ENCODE results near the gene ATP11A.
"Not testable (repeated sequence)": the region's sequence is repeated elsewhere in the genome, so short reads cannot be mapped to it uniquely, and the experiment has no call there.

The ATP11A gene

GRCh38 chr13:112868308-112868707 lies 178.5 kb downstream of the ATP11A start:
- no peaks in the 10 kb centered on the region for H3K9me3 ChIP-seq (ENCODE audit: control insufficient read depth, low read length)
- H3K27ac ChIP-seq (ENCODE audit: insufficient read depth, low read length, poor library complexity, severe bottlenecking): no peak overlapping the region
- DNase-seq: no peak
- H3K4me1 ChIP-seq (ENCODE audit: control insufficient read depth, insufficient read depth, low read length, poor library complexity, severe bottlenecking): no peaks in the 10 kb centered on the region
- no peak overlapping the region for H3K4me3 ChIP-seq (ENCODE audit: insufficient read depth, low read depth, low read length, poor library complexity, severe bottlenecking)
- peaks cover 5% of the 10 kb centered on the region for H3K36me3 ChIP-seq (ENCODE audit: control insufficient read depth, insufficient read depth, low read length)
- no peaks in the 10 kb centered on the region for H3K27me3 ChIP-seq (replicated peaks; ENCODE audit: control insufficient read depth, insufficient read depth, low read length, poor library complexity, severe bottlenecking)

- H3K4me3 ChIP-seq (ENCODE audit: insufficient read depth, low read depth, low read length, poor library complexity, severe bottlenecking): no peak overlapping the region
- H3K9me3 ChIP-seq (ENCODE audit: control insufficient read depth, low read length): no peaks in the 10 kb centered on the region
- peaks cover 5% of the 10 kb centered on the region for H3K36me3 ChIP-seq (ENCODE audit: control insufficient read depth, insufficient read depth, low read length)
- H3K27me3 ChIP-seq (replicated peaks; ENCODE audit: control insufficient read depth, insufficient read depth, low read length, poor library complexity, severe bottlenecking): no peaks in the 10 kb centered on the region
- no peak for DNase-seq
- H3K4me1 ChIP-seq (ENCODE audit: control insufficient read depth, insufficient read depth, low read length, poor library complexity, severe bottlenecking): peaks cover 4% of the 10 kb centered on the region
- no peak overlapping the region for H3K27ac ChIP-seq (ENCODE audit: insufficient read depth, low read length, poor library complexity, severe bottlenecking)
Measured at GRCh38 chr13:112869202-112870050, 179.6 kb downstream of the ATP11A start.

- H3K36me3 ChIP-seq (ENCODE audit: control insufficient read depth, insufficient read depth, low read length): peaks cover 5% of the 10 kb centered on the region
- no peak for DNase-seq
- peaks cover 4% of the 10 kb centered on the region for H3K4me1 ChIP-seq (ENCODE audit: control insufficient read depth, insufficient read depth, low read length, poor library complexity, severe bottlenecking)
- no peaks in the 10 kb centered on the region for H3K27me3 ChIP-seq (replicated peaks; ENCODE audit: control insufficient read depth, insufficient read depth, low read length, poor library complexity, severe bottlenecking)
- H3K27ac ChIP-seq (ENCODE audit: insufficient read depth, low read length, poor library complexity, severe bottlenecking): no peak overlapping the region
- no peak overlapping the region for H3K4me3 ChIP-seq (ENCODE audit: insufficient read depth, low read depth, low read length, poor library complexity, severe bottlenecking)
- no peaks in the 10 kb centered on the region for H3K9me3 ChIP-seq (ENCODE audit: control insufficient read depth, low read length)
Measured at GRCh38 chr13:112870051-112870331, 180.2 kb downstream of the ATP11A start.

GRCh38 chr13:112870737-112871287 lies 181.0 kb downstream of the ATP11A start:
- H3K4me1 ChIP-seq (ENCODE audit: control insufficient read depth, insufficient read depth, low read length, poor library complexity, severe bottlenecking): peaks cover 4% of the 10 kb centered on the region

GRCh38 chr13:112871742-112872141 lies 181.9 kb downstream of the ATP11A start:
- Histone ChIP-seq H3K4me1 (ENCODE audit: control insufficient read depth, insufficient read depth, low read length, poor library complexity, severe bottlenecking) (peaks cover 4% of the 10 kb centered on the region), H3K27me3 (replicated peaks; ENCODE audit: control insufficient read depth, insufficient read depth, low read length, poor library complexity, severe bottlenecking) (no peaks in the 10 kb centered on the region), H3K27ac (ENCODE audit: insufficient read depth, low read length, poor library complexity, severe bottlenecking) (no peak overlapping the region), H3K36me3 (ENCODE audit: control insufficient read depth, insufficient read depth, low read length) (peaks cover 5% of the 10 kb centered on the region), H3K4me3 (ENCODE audit: insufficient read depth, low read depth, low read length, poor library complexity, severe bottlenecking) (no peak overlapping the region), H3K9me3 (ENCODE audit: control insufficient read depth, low read length) (no peaks in the 10 kb centered on the region)
- DNase-seq: no peak

More at GRCh38 chr13:112870737-112871287, 181.0 kb downstream of the ATP11A start:
- Histone ChIP-seq H3K27ac (ENCODE audit: insufficient read depth, low read length, poor library complexity, severe bottlenecking) (no peak overlapping the region), H3K27me3 (replicated peaks; ENCODE audit: control insufficient read depth, insufficient read depth, low read length, poor library complexity, severe bottlenecking) (no peaks in the 10 kb centered on the region), H3K4me3 (ENCODE audit: insufficient read depth, low read depth, low read length, poor library complexity, severe bottlenecking) (no peak overlapping the region), H3K36me3 (ENCODE audit: control insufficient read depth, insufficient read depth, low read length) (peaks cover 5% of the 10 kb centered on the region), H3K9me3 (ENCODE audit: control insufficient read depth, low read length) (no peaks in the 10 kb centered on the region)
- DNase-seq: no peak

- DNase-seq: peak; percentile 11 to 37 (median 28)
- H3K9me3 ChIP-seq (ENCODE audit: control insufficient read depth, low read length); H3K27ac ChIP-seq (ENCODE audit: insufficient read depth, low read length, poor library complexity, severe bottlenecking); H3K36me3 ChIP-seq (ENCODE audit: control insufficient read depth, insufficient read depth, low read length); H3K4me3 ChIP-seq (ENCODE audit: insufficient read depth, low read depth, low read length, poor library complexity, severe bottlenecking); H3K4me1 ChIP-seq (ENCODE audit: control insufficient read depth, insufficient read depth, low read length, poor library complexity, severe bottlenecking); H3K27me3 ChIP-seq (replicated peaks; ENCODE audit: control insufficient read depth, insufficient read depth, low read length, poor library complexity, severe bottlenecking): not testable (repeated sequence)
Measured at GRCh38 chr13:112872657-112873631, 183.1 kb downstream of the ATP11A start.

GRCh38 chr13:112873851-112874750 lies 184.3 kb downstream of the ATP11A start:
- peaks cover 4% of the 10 kb centered on the region for H3K4me1 ChIP-seq (ENCODE audit: control insufficient read depth, insufficient read depth, low read length, poor library complexity, severe bottlenecking)
- H3K4me3 ChIP-seq (ENCODE audit: insufficient read depth, low read depth, low read length, poor library complexity, severe bottlenecking): no peak overlapping the region
- H3K36me3 ChIP-seq (ENCODE audit: control insufficient read depth, insufficient read depth, low read length): peaks cover 11% of the 10 kb centered on the region
- H3K27ac ChIP-seq (ENCODE audit: insufficient read depth, low read length, poor library complexity, severe bottlenecking): no peak overlapping the region
- H3K9me3 ChIP-seq (ENCODE audit: control insufficient read depth, low read length): no peaks in the 10 kb centered on the region
- H3K27me3 ChIP-seq (replicated peaks; ENCODE audit: control insufficient read depth, insufficient read depth, low read length, poor library complexity, severe bottlenecking): no peaks in the 10 kb centered on the region
- no peak for DNase-seq

GRCh38 chr13:112874751-112875300 lies 185.0 kb downstream of the ATP11A start:
- H3K27ac ChIP-seq (ENCODE audit: insufficient read depth, low read length, poor library complexity, severe bottlenecking): no peak overlapping the region
- no peaks in the 10 kb centered on the region for H3K9me3 ChIP-seq (ENCODE audit: control insufficient read depth, low read length)
- H3K4me3 ChIP-seq (ENCODE audit: insufficient read depth, low read depth, low read length, poor library complexity, severe bottlenecking): no peak overlapping the region
- H3K27me3 ChIP-seq (replicated peaks; ENCODE audit: control insufficient read depth, insufficient read depth, low read length, poor library complexity, severe bottlenecking): no peaks in the 10 kb centered on the region
- DNase-seq: no peak
- H3K4me1 ChIP-seq (ENCODE audit: control insufficient read depth, insufficient read depth, low read length, poor library complexity, severe bottlenecking): peaks cover 4% of the 10 kb centered on the region
- peaks cover 11% of the 10 kb centered on the region for H3K36me3 ChIP-seq (ENCODE audit: control insufficient read depth, insufficient read depth, low read length)

GRCh38 chr13:112875627-112876026 lies 185.8 kb downstream of the ATP11A start:
- Histone ChIP-seq H3K9me3 (ENCODE audit: control insufficient read depth, low read length) (no peaks in the 10 kb centered on the region), H3K4me3 (ENCODE audit: insufficient read depth, low read depth, low read length, poor library complexity, severe bottlenecking) (no peak overlapping the region), H3K4me1 (ENCODE audit: control insufficient read depth, insufficient read depth, low read length, poor library complexity, severe bottlenecking) (peaks cover 4% of the 10 kb centered on the region), H3K27me3 (replicated peaks; ENCODE audit: control insufficient read depth, insufficient read depth, low read length, poor library complexity, severe bottlenecking) (no peaks in the 10 kb centered on the region), H3K36me3 (ENCODE audit: control insufficient read depth, insufficient read depth, low read length) (peaks cover 14% of the 10 kb centered on the region), H3K27ac (ENCODE audit: insufficient read depth, low read length, poor library complexity, severe bottlenecking) (no peak overlapping the region)
- no peak for DNase-seq
